Sigmoid colon (tissue), 7 donors: ENCODE data around the gene KLHL3. TPM values are rescaled to one million over a fixed set of nuclear protein-coding genes. Genes with fewer than 3 reads are reported as not detected.
A peak's percentile ranks its signal among the peaks of the same experiment; 100 is the strongest.

ENCODE experiments used
- DNase-seq: peaks from one replicate; pipeline ENCODE4 v3.0.0-alpha.2; 2019
- H3K27ac ChIP-seq, 4 donors: fragments of 200-600 bp; sonication (generic); one replicate each; pipeline ENCODE4 v1.5.1; 2016 to 2019; ENCODE audit warnings: mild to moderate bottlenecking in 1 of 4
- H3K27me3 ChIP-seq, 3 donors: fragments of 200-600 bp; sonication (generic); one replicate each; pipeline ENCODE4 v1.5.1; 2019; ENCODE audit warnings: mild to moderate bottlenecking in 1 of 3
- H3K36me3 ChIP-seq, 4 donors: fragments of 200-600 bp; sonication (generic); one replicate each; pipeline ENCODE4 v1.5.1; 2016 to 2019
- H3K4me1 ChIP-seq, 4 donors: fragments of 200-600 bp; sonication (generic); one replicate each; pipeline ENCODE4 v1.5.1; 2017 to 2019
- H3K4me3 ChIP-seq, 4 donors: fragments of 200-600 bp; sonication (generic); one replicate each; pipeline ENCODE4 v1.5.1; 2017 to 2019; ENCODE audit warnings: mild to moderate bottlenecking in 2 of 4, moderate library complexity in 1 of 4
- H3K9me3 ChIP-seq, 4 donors: fragments of 200-600 bp in 3 of 4; sonication (generic) in 3 of 4; one replicate each; pipeline versions ENCODE4 v1.5.1 to v1.6.1; 2013 to 2019
- EP300 ChIP-seq, 4 donors: sonication (generic); formaldehyde crosslinking; IDR thresholded peaks; one replicate each; pipeline ENCODE4 v1.6.1; 2017; ENCODE audit warnings: antibody characterized with exemption in 4 of 4
- POLR2A ChIP-seq, 2 donors: fragments of 450-650 bp; IDR thresholded peaks; one replicate each; pipeline ENCODE4 v1.6.1; 2016; ENCODE audit warnings: antibody characterized with exemption in 2 of 2, mild to moderate bottlenecking in 2 of 2, moderate library complexity in 2 of 2
- POLR2AphosphoS5 ChIP-seq, 4 donors: sonication (generic); formaldehyde crosslinking; IDR thresholded peaks; one replicate each; pipeline ENCODE4 v1.6.1; 2017; ENCODE audit warnings: antibody characterized with exemption in 4 of 4
- WGBS, 2 donors: extraction: QIAGEN DNeasy Blood & Tissue Kit; methylation state at CpG; one replicate each; pipeline ENCODE4 v1.1.7; 2013; 5-methylcytosine and 5-hydroxymethylcytosine counted together
- intact Hi-C: fragments of 100-400 bp; cut with DNase I; formaldehyde crosslinking; loops from one replicate; pipeline ENCODE4 v1.15.1; 2023
- polyA plus RNA-seq, 3 donors: library from polyadenylated mRNA; stranded (reverse); fragments of 200-250 nt; gene quantifications; one replicate each; pipeline ENCODE4 v1.2.3, GENCODE V29; 2013
- total RNA-seq, 4 donors: library from RNA; depleted of rRNA; stranded (reverse); fragments of >200 nt; gene quantifications; one replicate each; pipeline ENCODE4 v1.1.0, GENCODE V29; 2016
- TF ChIP-seq, protein P1 (sequence below), 4 experiments: fragments of 450-650 bp in 3 of 4; fragments of 200-600 bp in 1 of 4; IDR thresholded peaks; one replicate each; pipeline ENCODE4 v1.5.1; 2016 to 2019; ENCODE audit warnings: antibody characterized with exemption in 4 of 4, mild to moderate bottlenecking in 3 of 4, moderate library complexity in 2 of 4
- donor health status: healthy with polysubstance abuse.
- donor health status: Bipolar disorder and iron deficiency.
- donor health status: healthy.

KLHL3 gene
- total and polyA plus RNA-seq, 7 donors = 0.23 to 5.5 (median 3.5) TPM; not detected in 1

GRCh38 chr5:137758121-137758520, 22.2 kb upstream of the KLHL3 start:
- intact Hi-C loops = loop anchor here (10.0 kb wide), 1 partner anchor 377 kb away; the partner anchor contains the start of gene NME5
- H3K27me3 ChIP-seq = no peaks in the 10 kb centered on the region
- H3K36me3 ChIP-seq = no peaks in the 10 kb centered on the region
- WGBS, 2 donors = 91 to 93% methylated on average over 4 of the region's 4 CpGs
- H3K4me3 ChIP-seq = no peak overlapping the region
- TF ChIP-seq POLR2A (IDR thresholded peaks at IDR 0.05) (no peak), EP300 (IDR thresholded peaks at IDR 0.05) (no peak), POLR2AphosphoS5 (IDR thresholded peaks at IDR 0.05) (no peak)
- TF ChIP-seq, protein P1, sequence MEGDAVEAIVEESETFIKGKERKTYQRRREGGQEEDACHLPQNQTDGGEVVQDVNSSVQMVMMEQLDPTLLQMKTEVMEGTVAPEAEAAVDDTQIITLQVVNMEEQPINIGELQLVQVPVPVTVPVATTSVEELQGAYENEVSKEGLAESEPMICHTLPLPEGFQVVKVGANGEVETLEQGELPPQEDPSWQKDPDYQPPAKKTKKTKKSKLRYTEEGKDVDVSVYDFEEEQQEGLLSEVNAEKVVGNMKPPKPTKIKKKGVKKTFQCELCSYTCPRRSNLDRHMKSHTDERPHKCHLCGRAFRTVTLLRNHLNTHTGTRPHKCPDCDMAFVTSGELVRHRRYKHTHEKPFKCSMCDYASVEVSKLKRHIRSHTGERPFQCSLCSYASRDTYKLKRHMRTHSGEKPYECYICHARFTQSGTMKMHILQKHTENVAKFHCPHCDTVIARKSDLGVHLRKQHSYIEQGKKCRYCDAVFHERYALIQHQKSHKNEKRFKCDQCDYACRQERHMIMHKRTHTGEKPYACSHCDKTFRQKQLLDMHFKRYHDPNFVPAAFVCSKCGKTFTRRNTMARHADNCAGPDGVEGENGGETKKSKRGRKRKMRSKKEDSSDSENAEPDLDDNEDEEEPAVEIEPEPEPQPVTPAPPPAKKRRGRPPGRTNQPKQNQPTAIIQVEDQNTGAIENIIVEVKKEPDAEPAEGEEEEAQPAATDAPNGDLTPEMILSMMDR (IDR thresholded peaks at IDR 0.05) = no peak
- no peak overlapping the region for H3K27ac ChIP-seq
- H3K9me3 ChIP-seq = no peaks in the 10 kb centered on the region
- no peak for DNase-seq
- H3K4me1 ChIP-seq = peaks cover 0 to 5% (median 0%) of the 10 kb centered on the region in 4 donors

DNA sequence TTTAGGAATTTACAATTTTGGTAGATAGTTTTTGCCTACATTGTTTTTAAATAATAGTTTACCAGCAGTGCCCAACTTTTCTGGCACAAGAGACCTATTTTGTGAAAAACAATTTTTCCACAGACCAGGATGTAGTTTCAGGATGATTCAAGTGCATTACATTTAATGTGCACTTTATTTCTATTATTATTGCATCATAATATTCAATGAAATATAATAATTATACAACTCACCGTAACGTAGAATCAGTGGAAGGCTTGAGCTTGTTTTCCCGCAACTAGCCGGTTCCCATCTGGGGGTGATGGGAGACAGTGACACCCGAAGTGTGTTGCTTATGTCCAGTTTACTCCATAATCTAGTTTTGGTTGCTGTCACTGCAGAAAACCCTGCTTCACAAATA, 21.7 kb upstream of the KLHL3 start:
- TF ChIP-seq, protein P1 (IDR thresholded peaks at IDR 0.05) = no peak
- no peak for TF ChIP-seq POLR2A (IDR thresholded peaks at IDR 0.05)
- TF ChIP-seq POLR2AphosphoS5 (IDR thresholded peaks at IDR 0.05) = no peak
- TF ChIP-seq EP300 (IDR thresholded peaks at IDR 0.05) = no peak
- intact Hi-C loops = loop anchor here (10.0 kb wide), 1 partner anchor 377 kb away; the partner anchor contains the start of gene NME5
- 94 to 98% methylated on average over 5 of the region's 5 CpGs for WGBS, 2 donors

GRCh38 chr5:137754961-137755762, 19.3 kb upstream of the KLHL3 start:
- intact Hi-C loops = loop anchor here (2.0 to 10.0 kb wide), 2 partner anchors 278 to 380 kb away; partner anchors contain the start of genes FAM13B and NME5
- peak overlapping the region; percentile 68 to 80 (median 70) for H3K4me3 ChIP-seq
- H3K27ac ChIP-seq = peak overlapping the region; percentile 94 to 99 (median 97)
- no peak for DNase-seq
- peaks cover 0 to 29% (median 25%) of the 10 kb centered on the region in 4 donors for H3K4me1 ChIP-seq
- TF ChIP-seq, protein P1 (IDR thresholded peaks at IDR 0.05) = no peak
- no peak for TF ChIP-seq EP300 (IDR thresholded peaks at IDR 0.05)
- no peak for TF ChIP-seq POLR2A (IDR thresholded peaks at IDR 0.05)
- no peak for TF ChIP-seq POLR2AphosphoS5 (IDR thresholded peaks at IDR 0.05)
- peaks cover 0 to 7% (median 0%) of the 10 kb centered on the region in 4 donors for H3K36me3 ChIP-seq
- 29% methylated on average over 36 of the region's 36 CpGs for WGBS, 2 donors
- H3K27me3 ChIP-seq = no peaks in the 10 kb centered on the region
- no peaks in the 10 kb centered on the region for H3K9me3 ChIP-seq

More for the DNA sequence above, 21.7 kb upstream of the KLHL3 start:
- H3K27me3 ChIP-seq = no peaks in the 10 kb centered on the region
- no peak overlapping the region for H3K27ac ChIP-seq
- peaks cover 0 to 5% (median 2%) of the 10 kb centered on the region in 4 donors for H3K4me1 ChIP-seq
- DNase-seq = no peak
- no peak overlapping the region for H3K4me3 ChIP-seq
- H3K36me3 ChIP-seq = no peaks in the 10 kb centered on the region
- H3K9me3 ChIP-seq = no peaks in the 10 kb centered on the region

GRCh38 chr5:137754188-137754960, 18.5 kb upstream of the KLHL3 start, which contains the start of gene HNRNPA0:
HNRNPA0 (minus strand) TSS chr5:137754363; CDS start chr5:137754066, 297 bp downstream.
- peaks cover 0 to 35% (median 27%) of the 10 kb centered on the region in 4 donors for H3K4me1 ChIP-seq
- peak within 1 kb of the TSS; percentile 94 to 99 (median 97) for H3K27ac ChIP-seq
- no peaks in the 10 kb centered on the region for H3K9me3 ChIP-seq
- 0 to 1% methylated on average over 79 of the region's 79 CpGs for WGBS, 2 donors
- no peaks in the 10 kb centered on the region for H3K27me3 ChIP-seq
- intact Hi-C loops = loop anchor here (2.0 to 10.0 kb wide), 2 partner anchors 278 to 380 kb away; partner anchors contain the start of genes FAM13B and NME5
- DNase-seq = peak; percentile 98
- TF ChIP-seq EP300 (IDR thresholded peaks at IDR 0.05) (peak in 2 of 4 donors; percentile 8 to 10), POLR2AphosphoS5 (IDR thresholded peaks at IDR 0.05) (peak; percentile 98 to 99 (median 99)), POLR2A (IDR thresholded peaks at IDR 0.05) (peak; percentile 97)
- TF ChIP-seq, protein P1 (IDR thresholded peaks at IDR 0.05) = no peak
- H3K4me3 ChIP-seq = peak within 1 kb of the TSS; percentile 68 to 80 (median 70)
- peaks cover 0 to 7% (median 0%) of the 10 kb centered on the region in 4 donors for H3K36me3 ChIP-seq
